ENCODE results near the gene ROR2. TPM values are rescaled to one million over a fixed set of nuclear protein-coding genes. Genes with fewer than 3 reads are reported as not detected.
A peak's percentile ranks its signal among the peaks of the same experiment; 100 is the strongest.

The ROR2 gene
- total RNA-seq, 3 donors from 2014 or later, result 3.9 to 56.0 (median 6.5) TPM

DNA sequence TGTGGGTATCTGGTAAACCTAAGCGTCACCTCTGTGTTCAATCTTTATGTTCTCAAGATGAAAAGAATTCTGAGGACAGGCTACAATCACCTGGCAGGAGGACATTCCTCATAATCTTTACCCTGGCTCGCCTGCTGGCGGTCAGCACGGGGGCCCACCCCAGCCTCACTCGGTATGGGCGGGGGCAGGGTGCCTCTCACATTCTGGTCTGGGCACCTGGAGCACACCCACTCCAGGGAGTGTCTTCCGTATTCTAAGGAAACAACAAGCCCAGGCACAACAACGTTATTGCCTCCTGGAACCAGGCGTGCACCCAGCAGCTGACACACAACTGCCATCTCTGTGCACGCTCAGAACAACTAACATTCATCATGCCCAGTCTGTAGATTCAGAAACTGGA is 179.8 kb downstream of the ROR2 start:
- TF ChIP-seq, protein P1, sequence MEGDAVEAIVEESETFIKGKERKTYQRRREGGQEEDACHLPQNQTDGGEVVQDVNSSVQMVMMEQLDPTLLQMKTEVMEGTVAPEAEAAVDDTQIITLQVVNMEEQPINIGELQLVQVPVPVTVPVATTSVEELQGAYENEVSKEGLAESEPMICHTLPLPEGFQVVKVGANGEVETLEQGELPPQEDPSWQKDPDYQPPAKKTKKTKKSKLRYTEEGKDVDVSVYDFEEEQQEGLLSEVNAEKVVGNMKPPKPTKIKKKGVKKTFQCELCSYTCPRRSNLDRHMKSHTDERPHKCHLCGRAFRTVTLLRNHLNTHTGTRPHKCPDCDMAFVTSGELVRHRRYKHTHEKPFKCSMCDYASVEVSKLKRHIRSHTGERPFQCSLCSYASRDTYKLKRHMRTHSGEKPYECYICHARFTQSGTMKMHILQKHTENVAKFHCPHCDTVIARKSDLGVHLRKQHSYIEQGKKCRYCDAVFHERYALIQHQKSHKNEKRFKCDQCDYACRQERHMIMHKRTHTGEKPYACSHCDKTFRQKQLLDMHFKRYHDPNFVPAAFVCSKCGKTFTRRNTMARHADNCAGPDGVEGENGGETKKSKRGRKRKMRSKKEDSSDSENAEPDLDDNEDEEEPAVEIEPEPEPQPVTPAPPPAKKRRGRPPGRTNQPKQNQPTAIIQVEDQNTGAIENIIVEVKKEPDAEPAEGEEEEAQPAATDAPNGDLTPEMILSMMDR (IDR thresholded peaks at IDR 0.05), result no peak
- peaks cover 14% of the 10 kb centered on the region for H3K4me1 ChIP-seq (ENCODE audit: low read depth)
- no peaks in the 10 kb centered on the region for H3K36me3 ChIP-seq (ENCODE audit: low read depth)
- intact Hi-C loops (cut with DNase I, micrococcal nuclease), result loop anchor here in 1 of 2 donors (10.0 kb wide), 1 partner anchor 205 kb away; no protein-coding TSS in a partner anchor
- H3K4me3 ChIP-seq, result no peak overlapping the region
- H3K9me3 ChIP-seq, result no peaks in the 10 kb centered on the region
- peak; percentile 72 for ATAC-seq
- peak; percentile 56 to 60 (median 60) for DNase-seq

DNA sequence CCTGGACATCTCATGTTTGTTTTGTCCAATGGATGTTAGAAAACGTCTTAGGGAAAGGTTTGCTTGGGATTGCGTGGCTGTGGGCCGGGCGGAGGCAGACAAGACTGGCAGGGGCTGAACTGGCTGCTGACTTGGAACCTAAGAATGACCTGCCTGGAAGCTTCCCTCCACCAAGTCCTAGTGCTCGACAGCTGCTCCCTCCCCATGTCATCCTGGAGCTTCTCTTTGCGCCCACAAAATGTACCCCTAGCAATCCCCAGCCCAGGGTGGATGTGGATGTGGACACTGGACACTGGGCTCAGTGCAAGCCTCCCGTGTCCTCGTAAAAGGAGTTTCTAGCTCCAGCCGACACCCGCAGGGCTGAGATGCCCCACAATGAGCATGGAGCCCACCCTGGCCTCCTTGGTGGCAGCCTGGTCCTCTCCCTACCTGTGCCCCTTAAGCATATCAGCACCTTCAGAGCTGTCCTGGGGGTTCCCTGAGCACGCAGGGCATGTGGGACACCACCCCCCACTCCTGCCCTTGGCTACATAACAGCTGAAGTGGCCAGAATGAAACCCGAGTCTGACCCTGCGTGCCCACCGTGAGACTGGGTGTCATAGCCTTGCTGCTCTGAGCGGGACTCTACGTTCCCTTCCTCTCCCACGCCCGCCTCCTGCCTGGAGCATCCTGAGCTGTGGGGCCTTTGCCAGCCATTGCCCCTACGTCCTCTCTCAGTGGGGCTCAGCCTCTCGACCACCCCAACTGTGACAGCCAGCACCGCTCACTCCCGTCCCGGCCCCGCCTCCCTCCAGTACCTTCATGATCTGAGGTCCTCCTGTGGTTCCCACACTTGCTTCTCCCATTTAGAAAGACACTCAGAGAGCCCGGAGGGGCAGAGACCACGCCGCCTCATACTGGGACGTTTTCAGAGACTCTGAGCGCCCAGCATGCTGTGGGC is 180.8 kb downstream of the ROR2 start:
- intact Hi-C loops (cut with DNase I, micrococcal nuclease), result no loop called here
- Histone ChIP-seq H3K4me3 (no peak overlapping the region), H3K4me1 (ENCODE audit: low read depth) (peaks cover 14% of the 10 kb centered on the region), H3K9me3 (no peaks in the 10 kb centered on the region), H3K36me3 (ENCODE audit: low read depth) (no peaks in the 10 kb centered on the region)
- ATAC-seq (no peak), DNase-seq (no peak)
- TF ChIP-seq, protein P1 (IDR thresholded peaks at IDR 0.05), result no peak

GRCh38 chr9:91768507-91768906 is 181.5 kb downstream of the ROR2 start:
- DNase-seq (no peak), ATAC-seq (no peak)
- intact Hi-C loops (cut with DNase I, micrococcal nuclease), result no loop called here
- Histone ChIP-seq H3K9me3 (no peaks in the 10 kb centered on the region), H3K4me1 (ENCODE audit: low read depth) (peaks cover 14% of the 10 kb centered on the region), H3K4me3 (no peak overlapping the region), H3K36me3 (ENCODE audit: low read depth) (no peaks in the 10 kb centered on the region)
- TF ChIP-seq, protein P1 (IDR thresholded peaks at IDR 0.05), result no peak

DNA sequence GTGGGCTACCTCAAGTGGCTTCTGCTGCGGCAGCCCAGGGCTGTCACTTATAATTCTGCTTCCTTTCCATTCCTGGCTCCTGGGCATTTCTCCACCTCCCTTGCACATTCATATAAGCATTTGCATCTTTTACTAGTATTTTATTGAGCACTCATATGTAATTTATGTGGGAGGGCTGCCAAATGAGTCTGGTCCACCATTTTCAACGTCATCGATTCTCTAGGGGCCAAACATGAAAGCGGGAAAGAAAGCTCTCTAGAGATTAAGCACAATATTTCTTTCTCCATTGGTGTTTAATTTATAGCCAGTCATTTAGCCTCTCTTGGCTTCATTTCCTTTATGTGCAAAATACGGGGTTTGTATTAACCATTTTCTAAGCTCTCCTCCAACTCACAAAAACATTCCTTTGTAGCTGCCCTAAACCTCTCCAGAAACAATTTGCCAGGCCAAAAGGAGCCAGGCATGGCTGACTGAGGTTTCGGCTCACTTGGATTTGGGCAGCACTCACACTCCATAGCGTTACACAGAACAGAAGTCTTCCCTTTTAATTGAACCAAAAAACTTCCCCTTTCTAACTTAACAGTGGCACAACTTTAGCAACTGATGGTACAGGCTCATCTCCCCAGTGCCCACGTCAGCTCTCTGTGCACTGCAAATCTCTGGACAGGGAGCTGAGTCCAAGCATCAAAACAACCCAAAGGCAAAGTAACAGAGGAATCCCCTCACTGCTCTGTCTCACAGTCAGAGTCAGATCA is 183.5 kb downstream of the ROR2 start:
- ATAC-seq (no peak), DNase-seq (no peak)
- H3K9me3 ChIP-seq, result peaks cover 5% of the 10 kb centered on the region
- no peaks in the 10 kb centered on the region for H3K36me3 ChIP-seq (ENCODE audit: low read depth)
- no peak overlapping the region for H3K4me3 ChIP-seq
- peaks cover 10% of the 10 kb centered on the region for H3K4me1 ChIP-seq (ENCODE audit: low read depth)
- intact Hi-C loops (cut with DNase I, micrococcal nuclease), result no loop called here
- TF ChIP-seq, protein P1 (IDR thresholded peaks at IDR 0.05), result no peak

- H3K4me1 ChIP-seq (ENCODE audit: low read depth), result peaks cover 3% of the 10 kb centered on the region
- peaks cover 5% of the 10 kb centered on the region for H3K9me3 ChIP-seq
- intact Hi-C loops (cut with DNase I, micrococcal nuclease), result no loop called here
- H3K4me3 ChIP-seq, result no peak overlapping the region
- no peaks in the 10 kb centered on the region for H3K36me3 ChIP-seq (ENCODE audit: low read depth)
- no peak for ATAC-seq
- no peak for DNase-seq
- TF ChIP-seq, protein P1 (IDR thresholded peaks at IDR 0.05), result no peak
Observed at GRCh38 chr9:91765296-91765695, 184.7 kb downstream of the ROR2 start.

Measured in mucosa of descending colon (tissue), 3 donors.